LNCaP clone FGC (cell line): ENCODE results near the gene CNTN5.

Experiments
- DNase-seq: peaks from one replicate; pipeline ENCODE4 v3.0.0-alpha.2; 2011; ENCODE audit warnings: low read depth
- H3K4me3 ChIP-seq: 2 replicates; pipeline ENCODE4 v1.5.1; 2011; ENCODE audit warnings: mild to moderate bottlenecking, low read depth, low read length, control low read depth
- TF ChIP-seq, protein P1 (sequence below): IDR thresholded peaks from 2 replicates; pipeline ENCODE4 v1.5.1; 2012; ENCODE audit warnings: mild to moderate bottlenecking; ENCODE audit not compliant: control insufficient read depth, insufficient read depth; ENCODE audit errors: extremely low read depth

CNTN5 gene

DNA sequence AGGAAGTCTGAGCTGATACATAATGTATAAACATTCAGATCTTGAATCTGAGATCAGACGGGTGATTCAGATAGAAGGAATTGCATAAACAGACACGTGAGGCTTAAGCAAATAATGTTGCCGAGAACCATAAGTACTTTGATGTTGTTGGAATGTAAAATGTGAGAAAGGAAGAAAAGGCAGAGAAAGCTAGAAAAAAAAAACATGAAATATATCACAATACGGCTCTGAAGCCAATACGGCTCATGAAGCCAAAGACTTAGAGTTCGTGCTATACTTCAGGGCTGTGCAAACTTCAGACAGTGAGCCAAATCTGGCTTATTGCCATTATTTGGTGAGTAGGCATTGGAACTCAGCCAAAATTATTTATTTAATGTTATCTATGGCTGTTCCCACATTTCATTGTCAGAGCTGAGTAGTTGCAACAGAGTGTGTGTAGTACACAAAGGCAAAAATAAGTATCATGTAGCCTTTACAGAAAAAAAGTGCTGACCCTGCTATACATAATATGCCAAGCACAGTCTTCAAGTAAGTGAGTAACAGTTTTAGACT, 673.3 kb downstream of the CNTN5 start:
- DNase-seq, result peak; percentile 34
- no peak overlapping the region for H3K4me3 ChIP-seq
- TF ChIP-seq, protein P1, sequence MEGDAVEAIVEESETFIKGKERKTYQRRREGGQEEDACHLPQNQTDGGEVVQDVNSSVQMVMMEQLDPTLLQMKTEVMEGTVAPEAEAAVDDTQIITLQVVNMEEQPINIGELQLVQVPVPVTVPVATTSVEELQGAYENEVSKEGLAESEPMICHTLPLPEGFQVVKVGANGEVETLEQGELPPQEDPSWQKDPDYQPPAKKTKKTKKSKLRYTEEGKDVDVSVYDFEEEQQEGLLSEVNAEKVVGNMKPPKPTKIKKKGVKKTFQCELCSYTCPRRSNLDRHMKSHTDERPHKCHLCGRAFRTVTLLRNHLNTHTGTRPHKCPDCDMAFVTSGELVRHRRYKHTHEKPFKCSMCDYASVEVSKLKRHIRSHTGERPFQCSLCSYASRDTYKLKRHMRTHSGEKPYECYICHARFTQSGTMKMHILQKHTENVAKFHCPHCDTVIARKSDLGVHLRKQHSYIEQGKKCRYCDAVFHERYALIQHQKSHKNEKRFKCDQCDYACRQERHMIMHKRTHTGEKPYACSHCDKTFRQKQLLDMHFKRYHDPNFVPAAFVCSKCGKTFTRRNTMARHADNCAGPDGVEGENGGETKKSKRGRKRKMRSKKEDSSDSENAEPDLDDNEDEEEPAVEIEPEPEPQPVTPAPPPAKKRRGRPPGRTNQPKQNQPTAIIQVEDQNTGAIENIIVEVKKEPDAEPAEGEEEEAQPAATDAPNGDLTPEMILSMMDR, result no peak

DNA sequence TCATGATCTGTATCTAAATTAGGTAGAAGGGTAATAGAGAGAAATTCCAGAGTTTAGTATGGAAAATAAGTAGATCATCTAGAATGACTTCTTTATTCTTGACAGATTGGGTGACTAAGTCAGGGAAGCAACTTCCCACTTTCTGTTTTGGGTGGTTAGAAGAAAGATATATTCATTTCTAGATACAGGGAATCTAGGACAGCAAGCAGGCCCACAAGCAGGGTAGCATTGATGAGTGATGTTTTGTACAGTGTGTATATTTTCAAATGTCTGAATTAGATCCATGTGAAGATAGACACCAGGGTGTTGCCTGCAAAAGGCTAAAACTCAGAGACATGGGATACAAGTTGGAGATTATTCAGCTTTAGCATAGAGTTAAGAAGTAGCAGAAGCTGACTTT, 674.4 kb downstream of the CNTN5 start:
- TF ChIP-seq, protein P1, result no peak
- H3K4me3 ChIP-seq, result no peak overlapping the region
- no peak for DNase-seq

DNA sequence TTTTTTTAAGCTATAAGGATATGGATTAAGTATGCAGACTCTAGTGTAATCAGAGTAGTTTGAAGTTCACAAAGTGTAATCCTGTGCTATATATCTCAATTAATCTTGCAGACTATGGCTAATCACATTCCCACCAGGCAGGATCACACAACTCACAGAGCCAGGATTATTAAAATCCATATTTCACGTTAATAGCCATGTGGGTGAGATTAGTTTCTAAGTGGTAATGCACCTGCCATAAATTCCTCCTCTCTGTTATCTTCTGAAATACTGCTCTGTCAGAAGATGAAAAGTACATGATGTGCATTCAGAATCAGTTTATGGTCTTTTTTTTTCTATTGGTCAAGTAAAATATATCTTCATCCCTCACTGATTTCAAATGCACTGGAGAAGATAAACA, 686.1 kb downstream of the CNTN5 start:
- no peak overlapping the region for H3K4me3 ChIP-seq
- TF ChIP-seq, protein P1, result no peak
- no peak for DNase-seq

DNA sequence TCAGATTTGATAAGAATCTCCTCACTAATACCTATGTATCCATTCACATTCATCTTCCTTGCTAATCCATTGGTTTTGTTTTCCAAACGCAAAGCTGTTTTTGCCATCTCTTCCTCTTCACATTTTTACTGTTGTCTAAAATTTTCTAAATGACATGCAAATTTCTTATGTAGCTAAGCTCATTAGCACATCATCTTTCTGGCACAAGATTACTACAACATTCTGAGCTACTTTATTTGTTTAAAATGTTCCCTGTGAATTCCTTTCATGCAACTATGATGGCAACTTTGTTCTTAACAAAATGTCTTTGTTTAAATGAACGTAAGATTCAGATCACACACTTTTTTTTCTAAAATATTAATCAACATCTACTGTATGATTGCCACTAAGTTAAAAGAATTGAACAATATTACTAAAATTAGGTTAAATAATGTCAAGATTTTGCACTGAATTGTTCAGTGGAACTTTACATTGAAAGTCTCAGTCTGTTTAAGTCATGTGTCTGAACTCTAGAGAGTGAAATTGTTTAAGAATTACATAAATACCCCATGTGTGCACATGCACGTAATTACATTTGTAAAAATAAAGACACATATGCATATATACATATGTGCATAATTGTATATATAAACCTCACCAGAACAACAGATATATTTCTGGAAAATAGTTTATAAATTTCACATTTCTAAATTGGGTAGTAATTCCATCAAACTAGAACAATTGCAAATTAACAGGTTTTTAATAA, 688.4 kb downstream of the CNTN5 start:
- TF ChIP-seq, protein P1, result no peak
- DNase-seq, result no peak
- no peak overlapping the region for H3K4me3 ChIP-seq

DNA sequence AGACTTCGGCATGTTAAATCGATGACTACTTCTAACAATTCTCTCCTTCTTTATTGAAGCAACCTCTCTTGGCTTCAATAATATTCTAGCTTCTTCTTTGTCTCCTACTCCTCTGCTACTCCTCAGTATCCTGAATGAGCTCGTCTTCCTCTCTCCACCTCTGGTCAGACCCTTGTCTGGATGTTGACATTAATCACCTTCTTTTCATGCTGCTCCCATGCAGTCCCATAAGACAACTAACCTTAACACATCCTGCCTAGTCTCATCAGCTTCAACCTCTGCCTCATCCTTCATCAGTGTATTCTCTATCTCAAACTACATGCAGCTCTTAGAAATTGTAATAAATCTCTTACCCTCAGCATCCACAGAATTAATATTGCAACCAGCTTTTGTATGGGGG, 695.6 kb downstream of the CNTN5 start:
- TF ChIP-seq, protein P1, result no peak
- DNase-seq, result no peak
- no peak overlapping the region for H3K4me3 ChIP-seq

DNA sequence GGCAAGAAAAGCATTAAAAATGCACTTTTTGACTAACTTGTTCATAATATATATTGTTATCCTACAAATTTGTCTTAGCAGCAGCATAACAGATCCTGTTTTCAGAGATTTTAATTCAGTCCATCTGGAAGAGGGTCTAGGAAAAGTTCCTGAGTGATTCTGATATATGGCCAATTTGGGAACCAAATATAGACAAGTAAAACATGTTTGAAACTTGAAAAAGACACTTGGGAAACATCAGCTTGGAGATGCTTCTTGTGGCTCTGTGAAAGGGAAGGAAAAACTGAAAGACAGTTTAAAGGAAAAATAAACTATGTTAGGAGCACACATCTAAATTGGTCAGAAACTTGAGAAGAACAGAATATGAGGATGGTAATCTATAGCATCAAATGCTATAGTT, 697.5 kb downstream of the CNTN5 start:
- no peak overlapping the region for H3K4me3 ChIP-seq
- TF ChIP-seq, protein P1, result no peak
- DNase-seq, result no peak
